Neural cell (in vitro differentiated cells): ENCODE measurements around the gene AGBL1.

Source experiments
- CTCF ChIP-seq: fragments of 450-650 bp; IDR thresholded peaks from 2 replicates; pipeline ENCODE4 v1.5.1; 2014; ENCODE audit warnings: antibody characterized with exemption, mild to moderate bottlenecking, moderate library complexity; ENCODE audit not compliant: poor library complexity, severe bottlenecking
- EZH2 ChIP-seq: fragments of 200-600, 300-800 bp; shearing (Covaris generic), sonication (generic); IDR thresholded peaks from 2 replicates; pipeline ENCODE4 v1.6.1; 2014; ENCODE audit warnings: antibody characterized with exemption, low read length, borderline replicate concordance, mild to moderate bottlenecking; ENCODE audit not compliant: insufficient read depth, poor library complexity, severe bottlenecking
- POLR2AphosphoS5 ChIP-seq: IDR thresholded peaks from 2 replicates; pipeline ENCODE4 v1.6.1; 2012
- RAD21 ChIP-seq: fragments of 450-650 bp; conservative IDR thresholded peaks from 2 replicates; pipeline ENCODE4 v1.6.1; 2014; ENCODE audit warnings: antibody characterized with exemption, mild to moderate bottlenecking, moderate library complexity

- TF ChIP-seq CTCF: no peak
- no peak for TF ChIP-seq POLR2AphosphoS5
- no peak for TF ChIP-seq EZH2
- TF ChIP-seq RAD21: no peak
Observed at GRCh38 chr15:86744198-86744780, 664.6 kb downstream of the AGBL1 start.
